Heart right ventricle (tissue), 16 donors: Measurements from ENCODE around the gene PLEKHJ1. TPM values are rescaled to one million over a fixed set of nuclear protein-coding genes. Genes with fewer than 3 reads are reported as not detected.

Experiments used
- ATAC-seq, 8 donors: fragments of 200-7000 bp; cut with Tn5 transposase; one replicate each; pipeline ENCODE4 v1.9.1; 2020; ENCODE audit warnings: mild to moderate bottlenecking in 8 of 8, moderate library complexity in 8 of 8, moderate number of reproducible peaks in 1 of 8
- DNase-seq, 2 donors: peaks; one replicate each; pipeline ENCODE4 v3.0.0-alpha.2; 2020
- H3K27ac ChIP-seq, 10 donors: fragments of 200-600 bp; sonication (generic) in 2 of 10; one replicate each; pipeline versions ENCODE4 v1.5.0 to v1.8.0; 2020 to 2022; ENCODE audit warnings: mild to moderate bottlenecking in 3 of 10
- H3K27me3 ChIP-seq, 7 donors: fragments of 200-600 bp; one replicate each; pipeline ENCODE4 v1.8.0; 2021 to 2022; ENCODE audit warnings: mild to moderate bottlenecking in 2 of 7
- H3K36me3 ChIP-seq, 9 donors: fragments of 200-600 bp; sonication (generic) in 1 of 9; one replicate each; pipeline versions ENCODE4 v1.5.0 to v1.8.0; 2020 to 2022; ENCODE audit warnings: mild to moderate bottlenecking in 2 of 9
- H3K4me1 ChIP-seq, 9 donors: fragments of 200-600 bp; sonication (generic) in 1 of 9; one replicate each; pipeline versions ENCODE4 v1.5.0 to v1.8.0; 2020 to 2022; ENCODE audit warnings: mild to moderate bottlenecking in 4 of 9
- H3K4me3 ChIP-seq, 10 donors: fragments of 200-600 bp; sonication (generic) in 2 of 10; one replicate each; pipeline versions ENCODE4 v1.5.0 to v1.8.0; 2020 to 2022; ENCODE audit warnings: mild to moderate bottlenecking in 7 of 10, moderate library complexity in 2 of 10
- H3K9me3 ChIP-seq, 11 donors: fragments of 200-600 bp in 10 of 11; sonication (generic) in 2 of 11; one replicate each; pipeline versions ENCODE4 v1.5.0 to v1.8.0; 2013 to 2022; ENCODE audit warnings: mild to moderate bottlenecking in 2 of 11, control low read depth in 1 of 11, moderate library complexity in 1 of 11
- CTCF ChIP-seq, 9 donors: fragments of 200-600 bp; sonication (generic) in 2 of 9; IDR thresholded peaks; one replicate each; pipeline versions ENCODE4 v1.5.0 to v1.8.0; 2021 to 2022; ENCODE audit warnings: antibody characterized with exemption in 9 of 9, mild to moderate bottlenecking in 5 of 9, moderate library complexity in 1 of 9
- WGBS, 2 donors: extraction: QIAGEN DNeasy Blood & Tissue Kit; methylation state at CpG; one replicate each; pipeline ENCODE4 v1.1.7; 2013; ENCODE audit warnings: inconsistent platforms in 1 of 2; 5-methylcytosine and 5-hydroxymethylcytosine counted together
- intact Hi-C, 10 donors: fragments of 100-400 bp; cut with DNase I; formaldehyde crosslinking; loops; one replicate each; pipeline versions ENCODE4 v1.11.1 to v1.14.2; 2022
- polyA plus RNA-seq, 2 donors: library from polyadenylated mRNA; stranded (reverse); fragments of 200-250 nt; gene quantifications; one replicate each; pipeline ENCODE4 v1.2.3, GENCODE V29; 2013
- total RNA-seq, 10 donors: library from RNA; stranded (reverse); fragmentation: NEBNext Ultra II Directional in 3 of 10; extraction: Animal tissue kit (Norgen Biotek cat#: 25700) in 3 of 10; gene quantifications; one replicate each; pipeline versions ENCODE4 v1.2.1 to v1.2.4, GENCODE V29; 2021 to 2023
- donor health status: Arrhythmogenic right ventricular cardiomyopathy.
- donor health status: ischemic (EF 13 %, LVEDD 7.1; RV severe dilation, severe dysfunction).
- donor health status: healthy with polysubstance abuse.
- donor health status: DM: no; HTN: yes; CAD: no.
- donor health status: DM: no; HTN: no; CAD: no.
- donor health status: ischemic (EF 25% LVEDD 6.9; RV normal size, moderate dysfunction).
- donor health status: ischemic (EF 25% LVEDD 5.7; RV mildly dilated, moderate dysfunction).
- donor health status: healthy.
- donor health status: DM: yes; HTN: yes; CAD: no.
- donor health status: Ischemic cardiomyopathy.
- donor health status: ischemic (EF 35%, LVEDD 5.7; RV mildly dilated, moderate dysfunction).
- donor health status: nonischemic (EF 11% LVEDD 7.7; RV severe dilation, severe dysfunction).
- donor health status: DM: yes; HTN: yes; CAD: no.
- donor health status: PGD.
- donor health status: ischemic (EF 29% LVEDD 5.4; RV normal size, mild dysfunction).
- donor health status: nonischemic (EF 23%, LVEDD 6.1; RV moderate dilation, normal function).

PLEKHJ1 gene
- total and polyA plus RNA-seq, 12 donors: 40.0 to 103 (median 46.8) TPM

- no peak for TF ChIP-seq CTCF (IDR thresholded peaks at IDR 0.05)
- Histone ChIP-seq H3K36me3 (peaks cover 10 to 46% (median 34%) of the 10 kb centered on the region in 9 donors), H3K4me1 (peaks cover 8 to 56% (median 47%) of the 10 kb centered on the region in 9 donors)
Observed at GRCh38 chr19:2249010-2249866, 13.1 kb upstream of the PLEKHJ1 start, which contains the start of gene AMH. Gene AMH, plus strand, starts transcription at chr19:2249323. Its CDS starts 10 bp downstream, at chr19:2249333.

GRCh38 chr19:2248136-2249009 lies 12.2 kb upstream of the PLEKHJ1 start:
- DNase-seq: no peak
- 86 to 87% methylated on average over 18 to 21 of the region's 21 CpGs for WGBS, 2 donors

More at GRCh38 chr19:2249010-2249866, 13.1 kb upstream of the PLEKHJ1 start, which contains the start of gene AMH:
- Histone ChIP-seq H3K9me3 (no peaks in the 10 kb centered on the region), H3K4me3 (no peak within 1 kb of the TSS), H3K27me3 (peaks cover 36 to 57% (median 50%) of the 10 kb centered on the region in 7 donors), H3K27ac (no peak within 1 kb of the TSS)
- 74 to 78% methylated on average over 27 of the region's 27 CpGs for WGBS, 2 donors
- ATAC-seq (peak in 2 of 8 donors; percentile 2 to 14), DNase-seq (no peak)
- intact Hi-C loops: no loop called here

GRCh38 chr19:2247433-2248101 lies 11.4 kb upstream of the PLEKHJ1 start:
- DNase-seq (no peak), ATAC-seq (no peak)
- no peak for TF ChIP-seq CTCF (IDR thresholded peaks at IDR 0.05)
- Histone ChIP-seq H3K36me3 (peaks cover 13 to 63% (median 45%) of the 10 kb centered on the region in 9 donors), H3K9me3 (no peaks in the 10 kb centered on the region), H3K4me3 (no peak overlapping the region), H3K4me1 (peaks cover 8 to 49% (median 36%) of the 10 kb centered on the region in 9 donors), H3K27me3 (peaks cover 26 to 40% (median 33%) of the 10 kb centered on the region in 7 donors), H3K27ac (peak overlapping the region in 3 of 10 donors; percentile 4 to 19 (median 6))
- intact Hi-C loops: no loop called here
- 86 to 92% methylated on average over 28 of the region's 28 CpGs for WGBS, 2 donors

More at GRCh38 chr19:2248136-2249009, 12.2 kb upstream of the PLEKHJ1 start:
- Histone ChIP-seq H3K9me3 (no peaks in the 10 kb centered on the region), H3K4me3 (no peak overlapping the region), H3K27ac (no peak overlapping the region), H3K4me1 (peaks cover 8 to 51% (median 43%) of the 10 kb centered on the region in 9 donors), H3K36me3 (peaks cover 13 to 55% (median 43%) of the 10 kb centered on the region in 9 donors), H3K27me3 (peaks cover 34 to 48% (median 41%) of the 10 kb centered on the region in 7 donors)
- no peak for ATAC-seq
- TF ChIP-seq CTCF (IDR thresholded peaks at IDR 0.05): no peak
- intact Hi-C loops: no loop called here
